ENCODE measurements around the gene CCR7.
"Not testable (repeated sequence)": the region's sequence is repeated elsewhere in the genome, so short reads cannot be mapped to it uniquely, and the experiment has no call there.

CCR7 gene

DNA sequence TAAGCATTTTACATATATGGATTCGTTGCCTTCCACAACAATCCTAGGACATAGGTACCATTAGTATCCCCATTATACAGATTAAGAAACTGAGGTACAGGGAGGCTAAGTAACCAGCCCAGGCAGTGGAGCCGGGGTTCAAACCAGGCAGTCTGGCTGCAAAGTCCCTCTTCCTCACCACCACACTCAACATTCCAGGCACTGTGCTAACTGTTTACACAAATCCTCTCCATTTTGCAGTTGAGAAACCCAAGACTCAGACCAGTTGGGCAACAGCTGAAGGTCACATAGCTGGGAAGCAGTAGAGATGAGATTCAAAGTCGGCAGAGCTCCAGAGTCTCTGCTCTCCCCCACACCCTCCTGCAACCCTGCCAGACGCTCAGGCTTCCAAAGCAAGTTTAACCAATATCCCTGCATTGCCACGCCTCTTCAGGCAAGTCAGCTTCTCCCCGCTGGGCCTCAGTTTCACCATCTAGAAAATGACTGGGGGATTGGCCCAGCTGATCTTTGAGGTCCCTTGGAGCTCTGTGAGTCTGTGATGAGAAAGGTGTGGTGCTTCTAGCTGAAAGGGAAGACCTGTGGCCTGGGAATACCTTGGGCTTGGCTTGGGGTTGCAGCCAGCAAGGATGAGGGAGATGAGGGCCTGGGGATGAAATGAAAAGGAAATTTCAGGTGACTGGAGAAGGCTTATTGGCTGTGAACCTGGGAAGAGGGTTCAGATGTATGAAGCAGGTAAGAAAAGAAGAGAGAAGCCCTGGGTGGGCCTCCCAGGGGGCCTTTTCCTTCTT is 14.0 kb downstream of the CCR7 start:
- peak; percentile 86 for DNase-seq (ENCODE audit: low read depth in 2 of 2)

DNA sequence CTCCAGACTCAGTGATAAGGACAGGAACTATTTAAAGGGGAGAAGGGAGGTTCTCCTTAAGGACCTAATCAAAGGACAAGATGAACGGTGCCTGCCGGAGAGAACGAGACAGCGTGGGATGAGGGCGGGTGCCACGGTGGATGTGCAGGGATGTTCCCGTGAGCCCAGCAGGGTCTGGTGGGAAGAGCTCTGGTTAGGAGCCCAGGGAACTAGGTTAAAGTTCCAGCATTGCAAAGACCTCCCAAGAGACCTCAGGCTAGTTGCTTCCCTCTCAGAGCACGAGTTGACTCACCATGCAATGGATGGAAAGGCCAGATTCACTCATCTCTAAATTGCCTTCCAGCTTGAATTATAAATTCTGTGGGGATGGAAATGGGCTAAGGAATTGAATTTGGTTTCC is 14.7 kb downstream of the CCR7 start:
- DNase-seq (ENCODE audit: low read depth in 2 of 2), result peak; percentile 75 to 82

DNA sequence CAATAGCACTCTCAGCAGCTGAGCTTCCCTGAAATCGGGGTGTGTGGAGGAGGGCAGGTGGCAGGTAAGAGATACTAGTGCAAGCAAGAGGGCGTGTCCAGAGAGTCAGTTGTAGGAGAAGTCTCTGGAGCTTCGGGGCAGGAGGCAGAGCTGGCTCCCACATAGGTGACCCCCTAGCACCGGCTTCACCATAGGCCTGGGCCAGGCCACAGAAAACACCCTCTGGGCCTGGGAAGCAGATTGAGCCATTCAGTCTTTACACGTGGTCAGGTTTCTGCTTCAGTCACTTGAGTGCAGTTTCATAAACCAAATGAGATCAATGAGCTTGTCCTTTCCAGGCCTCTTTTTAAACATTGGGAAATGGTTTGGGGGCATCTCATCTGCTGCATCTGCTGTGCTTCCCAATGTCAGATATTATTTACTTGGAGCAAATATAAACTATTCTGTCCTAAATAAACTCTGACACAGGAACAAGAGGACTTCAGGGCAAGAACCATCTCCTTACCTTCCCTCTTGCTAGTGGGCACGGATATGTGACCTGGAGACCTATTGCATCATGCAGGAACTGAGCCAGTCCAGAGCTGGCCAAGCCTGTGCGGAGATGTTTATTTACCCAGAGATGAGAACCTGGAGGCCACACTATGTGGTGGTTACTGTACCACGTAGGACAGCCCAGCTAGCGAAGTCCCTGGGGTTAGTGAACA is 16.1 kb downstream of the CCR7 start:
- DNase-seq (ENCODE audit: low read depth in 2 of 2), result no peak

DNA sequence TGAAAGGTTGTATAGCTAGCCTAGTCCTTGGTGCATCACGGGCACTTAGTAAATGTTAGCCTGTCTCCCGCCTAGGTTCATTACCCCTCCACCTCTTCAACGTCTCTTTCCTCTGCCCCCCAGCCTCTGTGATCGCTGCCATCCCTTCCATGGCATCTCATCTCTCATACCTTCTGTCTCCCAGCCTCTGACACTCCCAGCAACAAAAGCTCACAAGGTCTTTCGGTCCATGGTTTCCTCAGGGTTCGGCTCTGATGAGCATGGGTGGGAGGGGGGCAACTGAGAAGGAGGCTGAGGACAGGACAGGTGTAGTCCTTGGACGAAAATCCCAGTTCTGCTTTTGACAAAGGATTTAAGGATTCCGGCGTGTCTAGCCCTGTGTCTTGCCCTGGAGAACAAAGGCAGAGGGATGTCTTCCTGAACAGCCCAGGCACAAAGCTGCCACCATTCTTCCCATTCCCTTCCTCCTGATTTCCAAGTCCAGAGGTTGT is 16.7 kb downstream of the CCR7 start:
- no peak for DNase-seq (ENCODE audit: low read depth in 2 of 2)

DNA sequence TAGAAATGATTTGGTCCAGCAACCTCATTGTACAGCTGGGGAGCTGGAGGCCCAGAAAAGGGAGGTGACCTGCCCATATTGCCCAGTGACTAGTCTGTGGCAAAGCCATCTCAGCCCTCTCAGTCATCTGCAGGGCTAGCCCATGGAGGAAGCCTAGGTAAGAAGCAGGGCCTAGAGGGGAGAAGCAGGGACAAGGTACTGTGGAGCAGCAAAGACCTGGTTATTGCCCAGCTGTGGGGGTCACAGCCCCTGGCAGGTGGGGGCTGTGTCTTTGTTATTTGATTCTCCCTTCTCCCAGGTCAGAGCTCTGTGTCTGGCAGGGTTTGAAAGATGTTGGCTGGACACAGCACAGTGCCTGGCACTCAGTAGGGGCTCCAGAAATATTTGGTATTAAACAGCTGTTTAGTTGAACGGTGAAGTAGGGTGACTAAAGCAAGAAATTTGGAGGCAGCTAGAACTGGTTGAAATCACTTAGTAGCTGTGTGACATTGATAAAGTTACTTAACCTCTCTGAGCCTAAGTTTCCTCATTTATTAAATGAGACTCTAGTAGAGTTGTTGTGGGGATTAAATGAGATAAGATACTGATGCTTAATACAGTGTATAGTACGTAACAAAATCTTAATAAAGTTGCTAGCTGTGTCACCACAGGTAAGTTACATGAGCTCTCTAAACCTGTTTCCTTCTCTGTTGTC is 17.3 kb downstream of the CCR7 start:
- DNase-seq (ENCODE audit: low read depth in 2 of 2), result no peak

DNA sequence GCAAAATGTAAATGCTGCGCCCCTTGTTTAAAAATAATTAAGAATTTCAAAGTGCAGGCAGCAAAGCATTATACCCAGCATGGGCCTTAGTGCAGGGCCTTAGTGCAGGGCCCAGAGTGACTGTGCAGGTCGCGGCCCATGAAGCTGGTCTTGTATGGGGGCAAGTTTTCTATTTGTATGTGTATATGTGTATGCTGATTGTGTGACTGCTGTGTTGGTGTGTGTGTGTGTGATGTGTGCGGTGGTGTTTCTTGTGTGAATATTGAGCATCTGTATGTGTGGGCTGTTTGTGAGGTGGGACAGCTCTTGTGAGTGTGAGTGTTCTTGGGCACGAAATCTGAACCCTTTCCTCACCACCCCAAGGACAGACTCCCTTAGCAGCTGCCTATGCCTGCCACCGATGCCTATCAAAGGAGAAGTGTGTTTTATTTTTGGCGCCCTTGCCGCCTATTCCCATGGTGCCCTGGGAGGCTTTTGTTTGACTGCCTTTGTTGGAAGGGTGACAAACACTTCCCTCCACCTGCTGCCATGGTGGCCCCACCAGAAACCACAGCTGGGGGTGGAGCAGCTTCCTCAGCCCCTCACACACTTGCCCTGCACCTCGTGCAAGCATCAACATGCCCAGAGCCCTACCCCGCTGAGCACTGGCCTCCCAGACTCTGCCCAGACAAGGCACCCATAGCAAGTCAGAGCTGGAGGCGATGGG is 18.0 kb downstream of the CCR7 start:
- no peak for DNase-seq (ENCODE audit: low read depth in 2 of 2)

DNA sequence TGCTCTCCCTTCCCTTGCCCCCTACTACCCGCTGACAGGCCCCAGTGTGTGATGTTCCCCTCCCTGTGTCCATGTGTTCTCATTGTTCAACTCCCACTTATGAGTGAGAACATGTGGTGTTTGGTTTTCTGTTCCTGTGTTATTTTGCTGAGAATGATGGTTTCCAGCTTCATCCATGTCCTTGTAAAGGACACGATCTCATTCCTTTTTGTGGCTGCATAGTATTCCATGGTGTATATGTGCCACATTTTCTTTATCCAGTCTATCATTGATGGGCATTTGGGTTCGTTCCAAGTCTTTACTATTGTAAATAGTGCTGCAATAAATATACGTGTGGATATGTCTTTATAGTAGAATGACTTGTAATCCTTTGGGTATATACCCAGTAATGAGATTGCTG is 18.8 kb downstream of the CCR7 start:
- not testable (repeated sequence) for DNase-seq (ENCODE audit: low read depth in 2 of 2)

DNA sequence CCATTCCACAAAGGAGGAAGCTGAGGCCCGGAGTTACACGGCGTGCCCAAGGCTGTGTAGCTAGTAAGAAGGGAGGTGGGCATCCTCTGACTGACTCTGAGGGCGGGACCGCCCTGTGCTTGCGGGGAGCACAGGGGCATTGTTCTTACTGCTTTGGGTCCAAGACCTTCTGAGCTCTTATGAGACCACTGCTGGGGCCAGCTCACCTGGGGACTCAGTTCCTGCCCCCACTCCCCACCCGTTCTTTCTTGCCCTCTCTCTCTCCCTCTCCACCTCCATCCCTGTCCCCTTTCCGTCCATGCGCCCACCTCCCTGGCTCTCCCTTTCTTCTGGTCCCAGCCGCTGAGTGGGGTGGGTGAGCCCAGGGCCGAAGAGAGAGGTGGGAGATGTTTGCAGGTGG is 19.6 kb downstream of the CCR7 start:
- no peak for DNase-seq (ENCODE audit: low read depth in 2 of 2)

DNA sequence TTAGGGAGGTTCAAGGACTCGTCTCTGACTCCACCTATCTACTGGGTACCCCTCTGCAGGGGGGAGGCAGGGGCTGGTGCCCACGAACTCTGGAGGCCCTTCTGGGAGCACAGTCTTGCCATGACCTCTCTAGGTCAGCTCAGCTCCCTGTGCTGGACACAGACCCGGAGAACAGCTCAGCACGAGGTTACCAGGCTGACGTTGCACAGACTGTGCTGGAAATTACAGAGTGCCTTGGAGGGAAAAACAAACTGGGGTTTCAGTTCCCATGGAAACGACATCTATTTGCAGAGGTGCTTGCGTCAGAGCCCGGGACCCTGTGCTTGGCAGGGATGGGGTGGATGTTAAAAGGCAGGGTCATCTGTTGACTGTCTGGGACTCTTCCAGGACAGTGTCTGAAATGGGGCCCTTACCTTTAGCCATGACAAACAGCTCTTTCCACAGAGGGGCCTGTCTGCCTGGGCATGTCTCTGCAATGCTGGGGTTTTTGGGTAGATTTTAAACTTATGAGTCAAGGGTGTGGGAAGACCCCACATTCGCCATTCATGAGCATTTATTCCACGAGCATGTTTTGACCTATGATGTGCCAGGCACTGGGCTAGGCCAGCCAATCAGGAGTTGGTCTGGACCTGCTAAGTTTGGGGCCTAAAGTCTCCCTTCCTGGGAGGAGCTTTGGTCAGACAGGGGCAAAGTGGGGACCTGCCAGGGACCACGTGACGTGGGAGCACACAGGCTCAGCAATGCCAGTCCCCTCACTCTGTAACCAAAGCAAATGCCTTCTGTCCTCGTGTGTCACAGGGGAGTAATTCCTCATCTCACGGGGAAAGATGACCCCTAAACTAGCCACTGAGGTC is 22.5 kb downstream of the CCR7 start:
- DNase-seq (ENCODE audit: low read depth in 2 of 2), result peak; percentile 64 to 66

DNA sequence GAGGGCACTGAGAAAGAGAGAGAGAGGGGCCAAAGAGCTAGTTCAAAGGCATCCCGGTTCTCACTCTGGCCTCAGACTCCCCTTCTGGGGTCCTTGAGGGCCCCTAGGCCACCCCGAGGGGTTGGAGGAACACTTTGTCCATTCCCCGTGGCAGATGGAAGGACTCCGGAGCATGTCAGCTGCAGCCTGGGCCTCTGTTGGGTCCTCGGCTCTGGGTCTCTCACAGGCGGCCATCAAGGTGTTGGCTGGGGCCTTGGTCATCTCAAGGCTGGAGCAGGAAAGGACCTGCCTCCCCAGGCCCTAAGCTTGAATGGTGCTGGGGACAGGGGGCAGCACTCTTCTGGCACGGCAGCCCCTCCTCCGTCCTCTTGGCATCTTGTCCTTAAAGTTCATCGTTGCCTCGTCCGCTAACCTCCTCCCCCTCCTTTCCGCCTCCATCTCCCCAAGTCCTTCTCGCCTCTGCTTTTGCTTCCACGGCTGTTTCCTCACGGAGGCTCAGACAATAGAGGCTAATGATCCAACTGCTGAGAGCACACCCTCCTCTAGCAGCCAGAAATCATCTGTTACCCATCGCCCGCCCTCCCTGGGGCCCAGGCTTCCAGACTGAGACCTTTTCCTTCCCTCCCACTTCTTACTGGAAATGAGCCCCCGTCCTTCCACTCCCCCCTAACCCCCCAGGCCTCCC is 23.3 kb downstream of the CCR7 start:
- peak in 1 of 2 experiments; percentile 48 for DNase-seq (ENCODE audit: low read depth in 2 of 2)

DNA sequence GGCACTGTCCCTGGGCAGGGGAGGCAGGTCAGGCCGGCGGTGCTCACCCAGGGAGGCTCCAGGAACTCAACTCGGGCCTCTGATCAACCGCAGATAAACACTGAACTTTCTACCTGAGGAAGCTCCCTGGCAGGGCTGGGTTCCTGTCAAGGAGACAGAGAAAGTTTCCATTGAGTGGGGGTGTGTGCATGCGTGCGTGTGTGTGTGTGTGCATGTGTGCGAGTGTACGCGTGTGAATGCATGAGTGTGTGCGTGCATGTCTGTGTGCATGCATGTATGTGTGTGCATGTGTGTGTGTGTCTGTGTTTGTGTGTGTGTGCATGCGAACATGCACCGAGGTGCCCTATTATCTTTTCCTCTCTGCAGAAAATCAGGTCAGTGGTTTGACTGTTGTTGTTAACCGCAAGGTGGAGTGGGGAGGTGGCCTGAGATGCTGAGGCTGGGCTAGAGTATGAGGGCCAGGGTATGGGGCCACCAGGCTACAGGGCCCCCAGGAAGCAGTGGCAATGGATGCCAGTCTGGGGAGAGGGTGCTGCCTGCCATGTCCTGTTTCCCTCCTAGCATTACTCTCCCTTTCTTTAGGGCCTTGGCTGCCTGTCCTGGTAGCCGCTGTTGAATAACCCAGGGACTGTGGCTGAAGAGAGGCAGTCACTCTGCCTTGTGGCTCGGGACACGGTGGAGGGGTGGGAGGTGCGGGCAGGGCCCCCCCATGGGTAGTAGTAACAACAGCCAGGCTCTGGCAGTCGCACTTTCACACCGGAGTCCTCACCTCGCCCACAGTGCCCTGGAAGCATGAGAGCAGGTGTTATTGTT is 24.0 kb downstream of the CCR7 start:
- no peak for DNase-seq (ENCODE audit: low read depth in 2 of 2)

DNA sequence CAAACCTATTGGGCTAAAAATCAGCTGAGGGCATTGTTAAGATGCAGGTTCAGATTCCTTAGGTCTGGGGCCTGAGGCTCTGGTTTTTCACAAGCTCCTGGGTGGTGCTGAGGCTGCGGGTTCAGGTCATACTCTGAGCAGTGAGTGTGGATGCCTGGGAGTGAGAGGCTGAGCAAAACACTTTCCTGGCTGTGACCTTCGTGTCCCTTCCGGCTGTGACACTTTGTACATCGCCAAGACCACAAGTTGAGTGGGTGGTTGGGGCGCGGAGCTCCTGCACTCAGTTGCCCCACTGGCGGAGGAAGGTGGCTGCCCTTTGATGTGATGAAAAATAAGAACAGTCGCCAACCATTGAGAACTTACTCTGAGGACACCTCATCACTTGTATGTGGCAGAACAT is 24.8 kb downstream of the CCR7 start:
- DNase-seq (ENCODE audit: low read depth in 2 of 2), result no peak

DNA sequence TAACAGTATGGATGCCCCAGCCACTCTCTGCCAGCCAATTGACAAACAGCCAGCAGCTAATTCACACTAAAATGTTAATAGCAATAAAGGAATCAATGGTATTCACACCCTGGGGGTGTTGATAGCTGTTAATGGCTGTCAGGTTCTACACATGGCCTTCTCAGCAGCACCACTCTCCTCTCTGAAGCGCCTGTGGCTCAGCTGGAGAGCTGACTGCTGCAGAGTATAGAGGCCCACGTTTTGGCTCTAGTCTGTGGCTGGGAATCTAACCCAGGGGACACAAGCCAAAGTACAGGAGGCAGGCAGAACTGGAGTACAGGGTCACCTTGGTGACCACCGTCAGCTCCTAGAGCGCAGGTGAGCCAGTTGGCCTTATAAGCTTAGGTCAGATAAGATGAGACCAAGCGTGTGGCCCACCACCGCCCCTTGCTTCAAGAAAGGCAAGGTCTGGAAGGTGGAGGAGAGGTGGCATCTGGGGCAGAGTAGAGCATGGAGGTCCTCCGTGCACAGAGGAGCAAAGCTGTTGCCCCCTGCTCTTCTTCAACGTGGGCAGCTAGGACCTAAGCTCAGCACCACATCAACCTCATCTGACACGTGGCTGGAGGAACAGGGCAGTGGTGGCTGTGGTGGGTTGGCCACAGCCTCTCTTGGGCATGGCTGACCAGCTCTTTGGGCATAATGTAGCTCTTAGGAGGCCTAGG is 25.4 kb downstream of the CCR7 start:
- no peak for DNase-seq (ENCODE audit: low read depth in 2 of 2)

DNA sequence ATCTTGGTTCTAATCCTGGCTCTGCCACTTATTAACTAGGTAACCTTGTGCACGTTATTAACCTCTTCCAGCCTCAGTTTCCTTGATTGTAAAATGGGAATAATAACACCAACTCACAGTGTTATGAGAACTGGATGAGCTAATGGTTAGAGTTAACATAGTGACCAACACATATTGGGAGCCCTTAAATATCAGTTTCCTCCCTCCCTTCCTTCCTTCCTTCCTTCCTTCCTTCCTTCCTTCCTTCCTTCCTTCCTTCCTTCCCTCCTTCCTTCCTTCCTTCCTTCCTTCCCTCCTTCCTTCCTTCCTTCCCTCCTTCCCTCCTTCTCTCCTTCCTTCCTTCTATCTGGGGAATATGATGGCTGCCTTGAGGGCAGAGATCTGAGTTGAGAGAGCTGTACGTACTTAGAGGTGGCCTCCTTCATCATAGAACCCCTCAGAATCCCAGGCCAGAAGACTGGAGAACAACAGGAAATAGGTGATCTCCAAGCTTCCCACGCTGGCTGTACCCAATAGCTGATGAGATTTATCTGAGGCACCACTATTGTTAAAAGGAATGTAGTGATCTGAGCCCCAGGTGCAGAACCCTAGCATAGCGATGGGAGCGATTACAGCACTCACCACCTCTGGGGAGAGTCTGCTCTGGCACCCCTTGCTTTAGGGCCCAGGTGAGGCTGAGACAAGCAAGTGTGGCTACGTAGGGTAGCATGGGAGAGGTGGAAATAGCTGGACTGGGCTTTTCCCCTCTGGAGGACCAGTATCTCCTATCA is 26.2 kb downstream of the CCR7 start:
- no peak for DNase-seq (ENCODE audit: low read depth in 2 of 2)

DNA sequence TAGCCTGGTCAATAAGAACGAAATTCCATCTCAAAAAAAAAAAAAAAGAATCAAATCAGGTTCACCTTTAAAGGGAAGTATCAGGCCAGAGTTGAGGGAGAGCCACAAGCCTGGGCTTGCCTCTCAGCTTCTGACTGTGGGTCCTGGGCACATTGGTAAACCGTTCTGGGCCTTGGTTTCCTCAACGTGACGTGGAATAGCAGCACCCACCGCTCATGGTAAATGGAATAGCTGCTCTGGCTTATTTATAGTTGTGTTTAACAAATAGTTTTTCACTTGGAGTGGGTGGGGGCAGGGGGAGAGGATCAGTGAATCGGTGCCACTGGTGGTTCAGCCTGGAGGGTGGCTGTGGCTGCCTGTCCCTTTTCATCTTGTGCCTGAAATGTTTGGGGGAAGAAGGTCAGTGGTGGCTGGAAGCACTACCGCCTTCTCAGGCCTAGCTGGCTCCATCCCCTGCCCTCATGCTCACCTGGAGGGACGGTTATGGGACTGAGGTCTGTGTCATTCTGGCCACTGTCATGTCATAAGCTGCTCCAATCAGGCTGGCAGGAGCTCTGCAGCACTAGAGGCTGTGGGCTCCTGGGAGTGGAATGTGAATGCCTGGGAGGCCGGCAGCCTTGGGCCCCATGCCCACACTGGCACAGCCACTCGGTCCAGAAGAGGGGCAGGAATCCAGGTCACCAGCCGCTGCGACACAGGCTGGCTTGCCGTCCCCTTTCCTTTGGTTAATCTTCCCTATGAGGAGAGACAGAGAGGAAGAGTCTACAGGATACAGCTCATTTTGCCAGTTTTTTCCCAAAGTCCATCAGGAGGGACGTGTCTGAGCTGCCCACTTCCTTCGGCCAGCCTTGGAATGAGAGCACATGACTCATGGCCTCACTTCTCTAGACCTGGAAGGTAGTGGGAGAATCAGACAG is 27.0 kb downstream of the CCR7 start:
- DNase-seq (ENCODE audit: low read depth in 2 of 2), result no peak

DNA sequence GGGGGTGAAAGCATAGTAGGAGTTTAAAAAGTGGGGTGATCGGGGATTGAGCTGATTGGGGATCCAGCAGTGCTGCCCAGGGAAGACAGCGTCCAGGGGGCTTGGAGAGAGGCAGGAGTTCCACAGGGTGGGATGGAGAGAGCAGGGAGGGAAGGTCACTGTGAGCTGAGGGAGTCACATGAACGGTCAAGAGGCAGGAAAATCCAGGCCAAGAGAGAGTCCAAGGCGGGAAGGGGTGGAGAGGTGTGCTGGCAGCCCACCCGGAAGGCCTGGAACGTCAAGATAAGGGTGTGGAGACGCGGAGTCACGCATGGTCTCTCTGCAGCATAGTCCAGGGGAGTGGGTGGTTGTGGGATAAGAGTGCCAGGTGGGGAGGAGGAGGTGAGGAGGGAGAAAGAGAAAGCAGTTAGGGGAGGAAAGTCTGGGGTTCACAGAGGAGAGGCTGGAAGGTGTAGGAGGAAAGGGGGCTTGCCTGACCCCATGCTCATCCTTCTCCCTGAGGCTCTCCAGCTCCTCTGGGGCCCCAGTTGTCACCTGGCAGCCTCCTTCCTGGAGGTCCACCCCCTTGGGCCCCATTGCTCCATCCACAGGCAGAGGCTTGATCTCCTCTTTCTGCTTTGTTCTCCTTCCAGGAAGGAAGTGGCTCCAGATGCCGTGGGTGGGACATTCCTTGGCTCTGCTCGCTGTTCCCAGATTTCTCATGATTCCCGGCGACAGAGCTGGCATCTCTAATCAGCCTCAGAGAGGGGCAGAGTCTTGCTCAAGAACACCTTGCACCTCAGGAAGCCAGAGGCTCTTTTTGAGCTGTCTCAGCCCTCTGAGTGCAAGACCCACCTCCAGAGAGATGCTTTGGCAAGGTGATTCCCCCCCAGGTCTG is 28.7 kb downstream of the CCR7 start:
- no peak for DNase-seq (ENCODE audit: low read depth in 2 of 2)

All from fibroblast of skin of left biceps (primary cell).